HG02885 (cell line): ENCODE data around the gene FAS.

Experiments
- ATAC-seq: cut with Tn5 transposase; IDR thresholded peaks from one replicate; pipeline ENCODE4 v1.9.1; 2021; ENCODE audit warnings: mild to moderate bottlenecking; ENCODE audit not compliant: unreplicated experiment, poor library complexity

Gene FAS

DNA sequence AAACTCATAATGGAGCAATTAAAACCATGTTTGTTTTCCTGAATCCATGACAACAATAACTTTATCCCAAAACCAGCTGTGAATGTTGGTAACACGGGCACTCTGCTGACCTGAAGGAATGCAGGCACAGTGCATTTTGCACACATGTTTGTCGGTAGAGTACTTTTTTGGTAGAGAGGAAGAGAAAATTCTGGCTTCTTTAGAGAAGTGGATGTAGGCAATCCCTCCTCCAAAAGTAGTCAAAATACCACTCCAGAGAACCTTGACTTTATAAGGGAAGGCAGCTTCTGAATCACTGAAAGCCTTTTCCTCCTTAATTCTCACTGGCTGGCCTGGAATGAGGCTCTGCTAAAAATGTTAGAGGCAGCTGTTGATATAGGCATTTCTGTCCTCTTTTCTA lies 22.2 kb upstream of the FAS start:
- no peak for ATAC-seq

DNA sequence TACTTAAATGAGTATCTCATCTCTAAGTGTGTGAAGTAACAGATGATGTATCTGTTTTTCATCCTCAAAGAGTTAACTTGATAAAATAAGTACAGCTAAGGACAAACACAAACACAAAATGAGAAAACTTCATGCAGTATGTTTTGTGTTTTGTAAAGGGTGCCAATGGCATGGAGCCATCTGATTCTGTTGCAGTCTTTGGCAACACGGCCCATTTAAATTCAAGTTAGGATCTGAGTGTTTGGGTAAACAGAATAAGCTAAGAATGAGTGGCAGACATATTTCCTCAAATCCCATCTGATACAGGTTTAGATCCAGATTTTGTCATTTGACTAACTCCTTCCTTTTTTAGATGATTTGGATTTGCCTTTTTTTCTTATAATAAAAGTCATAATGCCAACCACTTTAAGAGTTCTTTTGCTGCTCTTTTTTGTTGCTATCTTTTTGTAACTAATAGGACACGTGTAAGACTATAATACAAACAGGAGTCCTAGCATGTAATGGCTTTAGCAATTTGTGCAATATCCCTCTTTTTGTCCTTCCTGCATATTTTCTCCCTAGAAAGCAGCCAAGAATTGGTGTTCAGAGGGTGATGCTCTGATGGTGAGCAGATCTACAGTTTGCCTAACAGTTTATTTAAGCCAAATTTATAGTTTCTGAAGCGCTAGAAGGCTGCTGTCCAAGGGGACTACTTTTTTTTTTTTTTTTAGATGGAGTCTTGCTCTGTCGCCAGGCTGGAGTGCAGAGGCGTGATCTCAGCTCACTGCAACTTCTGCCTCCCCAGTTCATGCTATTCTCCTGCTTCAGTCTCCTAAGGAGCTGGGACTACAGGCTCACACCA lies 19.2 kb upstream of the FAS start:
- ATAC-seq, result no peak

DNA sequence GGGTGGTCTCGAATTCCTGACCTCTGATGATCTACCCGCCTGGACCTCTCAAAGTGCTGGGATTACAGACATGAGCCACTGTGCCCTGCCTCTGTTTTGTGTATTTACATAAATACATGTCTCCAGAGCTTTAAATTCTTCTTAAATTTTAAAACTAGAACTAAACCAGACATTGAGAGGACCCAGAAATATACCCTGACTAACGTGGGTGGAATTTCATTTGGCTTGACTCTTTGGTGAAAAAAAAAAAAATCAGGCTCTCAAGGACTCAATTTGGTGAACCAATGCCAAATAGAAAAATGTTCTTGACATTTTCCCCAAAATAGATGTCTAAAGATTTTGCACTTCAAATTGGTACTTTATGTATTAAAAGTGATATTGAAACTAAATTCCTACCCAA lies 16.6 kb upstream of the FAS start:
- no peak for ATAC-seq

DNA sequence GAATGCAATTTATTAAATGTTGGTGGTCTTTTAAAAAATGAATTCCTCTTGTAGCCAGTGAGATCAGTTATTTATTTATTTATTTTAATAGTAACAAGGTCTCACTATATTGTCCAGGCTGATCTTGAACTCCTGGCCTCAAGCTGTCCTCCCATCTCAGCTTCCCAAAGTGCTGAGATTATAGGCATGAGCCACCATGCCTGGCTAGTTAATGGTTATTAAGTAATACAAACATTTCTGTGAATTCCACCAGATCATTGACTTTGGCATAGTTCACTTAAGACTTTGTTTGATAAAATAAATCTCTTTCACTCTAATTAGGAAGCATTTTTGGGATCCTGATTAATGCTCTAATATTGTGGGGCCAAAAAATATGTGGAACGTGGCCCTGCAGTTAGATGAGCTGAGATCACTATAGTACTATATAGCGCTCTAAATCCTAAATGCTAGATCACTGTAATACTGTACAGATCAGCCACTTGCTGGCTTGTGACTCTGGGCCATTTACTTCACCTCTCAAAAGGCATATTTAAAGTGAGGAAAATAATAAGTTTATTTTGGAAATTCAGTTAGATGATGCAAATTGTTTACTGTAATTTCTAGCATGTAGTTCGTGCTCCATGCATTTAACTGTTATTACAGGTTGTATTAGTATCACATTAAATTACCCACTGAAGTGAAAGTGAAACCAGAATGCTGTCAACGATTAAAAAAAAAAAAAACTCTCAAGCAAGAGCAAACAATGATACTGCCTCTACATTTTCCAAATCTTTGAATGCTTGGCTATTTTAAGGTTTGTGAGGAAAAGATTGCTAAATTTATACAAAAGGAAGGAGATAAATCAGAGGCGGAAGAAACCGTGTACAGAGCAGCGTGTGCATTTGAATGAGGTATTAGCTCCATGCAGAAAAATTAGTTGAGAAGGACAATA lies 15.9 kb upstream of the FAS start:
- ATAC-seq, result no peak

DNA sequence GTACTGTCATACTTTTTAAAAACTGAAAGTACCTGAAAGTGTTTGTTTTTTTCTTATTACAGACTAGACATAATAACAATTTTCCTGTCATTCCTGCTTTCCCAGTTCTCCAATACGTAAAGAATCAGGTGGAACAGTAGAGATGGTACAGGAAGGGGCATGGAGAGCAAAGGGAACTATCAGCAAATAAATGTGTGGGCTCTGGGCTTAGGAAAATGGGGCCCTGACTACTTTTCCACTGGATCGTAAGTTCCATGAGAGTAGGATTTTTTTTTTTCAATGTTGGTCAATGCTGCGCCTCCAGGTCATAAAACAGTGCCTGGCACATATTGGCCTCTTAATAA lies 15.2 kb upstream of the FAS start:
- no peak for ATAC-seq

DNA sequence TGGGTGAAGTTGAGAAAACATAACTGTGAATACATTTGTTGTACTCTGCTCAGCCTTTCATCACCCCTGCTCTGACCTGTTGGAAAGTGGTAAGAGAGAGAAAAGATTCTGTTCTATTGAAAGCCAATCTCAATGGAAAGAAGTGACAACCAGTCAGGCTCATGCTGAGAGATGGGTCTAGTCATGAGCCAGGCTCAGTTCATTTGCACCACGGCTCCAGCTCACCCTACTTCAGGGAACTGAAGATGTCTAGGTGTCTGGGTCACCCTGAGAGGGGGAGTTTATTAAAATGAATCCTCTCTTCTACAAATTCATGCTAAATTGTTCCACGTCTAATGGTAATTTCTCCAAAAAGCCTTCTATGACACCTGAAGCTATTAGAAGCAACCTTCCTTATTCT lies 12.1 kb upstream of the FAS start:
- ATAC-seq, result no peak

DNA sequence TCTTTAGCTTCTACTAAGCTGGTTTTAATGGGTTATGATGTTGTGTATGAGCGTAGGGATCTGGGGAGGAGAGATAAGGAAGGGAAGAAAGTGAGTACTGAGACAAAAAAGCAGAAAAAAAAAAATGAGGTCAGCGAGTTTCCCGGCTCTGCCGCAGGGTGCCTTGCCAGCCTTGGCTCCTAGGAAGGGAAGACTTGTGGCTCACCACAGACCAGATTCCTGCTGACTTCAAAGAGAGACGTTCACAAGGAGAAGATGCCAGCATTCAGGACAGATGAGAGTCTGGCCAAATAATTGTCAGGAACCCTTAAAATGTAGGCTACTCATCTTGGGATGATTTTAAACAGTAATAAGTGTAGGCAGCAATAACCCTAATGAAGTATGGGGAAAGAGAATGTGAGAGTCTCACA lies 11.4 kb upstream of the FAS start:
- no peak for ATAC-seq

DNA sequence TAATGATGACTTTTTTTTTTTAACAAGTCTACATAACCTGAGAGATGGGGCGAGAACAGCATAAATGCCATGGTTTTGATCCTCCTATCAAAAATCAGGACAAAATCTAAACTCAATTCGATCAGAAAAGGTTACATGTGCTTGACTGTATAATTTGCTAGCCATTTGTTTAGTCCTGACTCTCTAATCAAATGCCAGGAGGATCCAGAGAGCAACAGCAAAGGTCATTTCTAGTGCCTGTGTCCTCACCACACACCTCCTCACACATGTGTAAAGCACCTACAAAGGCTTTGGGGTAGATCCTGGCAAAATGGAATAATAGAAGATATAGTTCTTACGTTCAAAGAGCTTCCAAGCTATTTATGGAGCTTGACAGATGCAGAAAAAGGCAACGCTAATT lies 11.0 kb upstream of the FAS start:
- ATAC-seq, result no peak

DNA sequence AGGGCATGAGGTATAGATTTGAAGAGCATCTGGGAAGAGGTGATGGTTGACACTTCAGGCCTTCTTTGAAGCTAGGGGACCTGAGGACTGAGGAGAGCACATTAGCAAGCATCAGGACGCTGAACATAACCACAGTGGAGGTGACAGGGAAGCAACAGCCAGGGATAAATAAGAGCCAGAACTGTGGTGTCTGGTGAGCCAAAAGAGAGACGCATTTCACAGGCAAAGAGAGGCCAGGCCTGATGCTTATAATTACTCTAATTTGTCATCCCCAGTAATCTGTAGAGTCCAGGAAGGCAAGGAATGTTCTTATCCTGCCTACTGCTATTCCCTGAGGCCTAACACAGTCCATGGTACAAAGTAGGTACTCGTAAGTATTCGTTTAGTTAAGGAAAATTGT lies 10.4 kb upstream of the FAS start:
- no peak for ATAC-seq

DNA sequence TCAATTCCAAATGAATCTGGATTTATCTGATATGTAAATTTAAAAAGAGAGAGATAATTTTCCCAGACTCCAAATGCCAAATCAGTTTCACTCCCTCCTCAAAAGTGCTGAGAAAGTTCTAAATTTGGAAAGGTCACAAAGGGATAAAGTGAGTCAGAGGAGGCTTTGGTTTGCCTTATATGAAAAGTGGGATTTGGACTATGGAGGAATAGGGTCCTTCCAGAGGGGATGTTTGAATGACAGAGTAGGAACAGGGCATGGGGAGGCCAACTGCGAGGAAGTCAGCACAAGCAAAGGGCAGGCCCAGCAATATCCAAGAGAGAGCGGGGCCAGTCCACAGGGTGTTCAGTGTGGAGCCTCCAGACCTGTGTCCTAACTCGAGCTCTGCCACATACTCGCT lies 9.8 kb upstream of the FAS start:
- no peak for ATAC-seq

DNA sequence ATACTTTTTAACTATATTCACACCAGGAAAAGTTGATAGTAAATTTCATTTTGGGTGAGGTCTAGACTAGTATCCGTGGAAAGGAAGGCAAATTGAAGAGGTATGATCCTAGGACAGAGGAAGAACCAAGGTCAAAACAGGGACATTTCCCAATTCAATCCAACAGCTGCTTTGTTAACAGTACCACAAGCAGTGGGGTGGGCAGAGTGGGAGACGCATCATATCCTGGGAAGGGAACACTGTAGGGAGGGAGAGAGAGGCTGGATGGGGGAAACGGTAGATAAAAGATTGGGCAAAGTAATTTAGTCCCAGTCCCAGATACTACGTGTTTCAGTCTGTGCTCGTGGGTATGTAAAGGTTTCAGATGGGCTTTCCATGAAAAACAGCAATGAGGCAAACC lies 9.2 kb upstream of the FAS start:
- no peak for ATAC-seq

DNA sequence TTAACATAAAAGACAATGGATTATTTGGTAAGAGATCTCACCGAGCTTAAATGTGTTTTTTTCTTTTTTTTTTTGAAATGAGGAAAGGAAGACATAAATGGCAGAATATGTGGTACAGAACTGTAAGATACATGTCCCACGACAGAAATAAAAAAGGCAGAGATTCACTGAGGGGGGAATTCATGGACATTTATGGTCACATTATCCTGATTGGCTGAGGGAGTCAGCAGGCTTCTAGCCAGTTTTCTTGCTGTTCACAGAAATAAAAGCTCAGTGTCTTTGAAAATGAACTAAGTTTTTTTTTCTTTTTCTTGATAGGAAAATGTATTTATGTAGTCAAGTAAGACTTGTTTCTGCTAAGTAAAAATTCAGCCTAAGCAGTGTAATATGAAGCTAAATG lies 8.2 kb upstream of the FAS start:
- no peak for ATAC-seq

DNA sequence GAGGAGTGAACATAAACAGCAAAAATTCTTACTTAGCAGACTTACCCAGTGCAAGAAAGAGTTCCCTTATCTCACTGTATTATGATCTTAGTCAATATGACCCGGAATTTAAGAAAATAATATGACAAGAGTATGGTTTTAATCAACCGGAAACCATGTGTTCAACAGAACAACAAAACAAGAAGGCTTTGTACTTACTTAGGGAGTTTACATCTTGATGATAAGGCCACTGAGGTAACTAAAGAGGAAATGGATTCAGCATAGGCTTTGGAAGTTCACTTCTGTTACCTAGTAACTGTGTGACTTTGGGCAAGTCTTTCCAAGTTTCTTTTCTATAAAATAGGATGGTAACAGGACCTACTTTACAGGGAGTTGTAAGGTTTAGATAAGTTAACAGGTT lies 7.4 kb upstream of the FAS start:
- no peak for ATAC-seq

DNA sequence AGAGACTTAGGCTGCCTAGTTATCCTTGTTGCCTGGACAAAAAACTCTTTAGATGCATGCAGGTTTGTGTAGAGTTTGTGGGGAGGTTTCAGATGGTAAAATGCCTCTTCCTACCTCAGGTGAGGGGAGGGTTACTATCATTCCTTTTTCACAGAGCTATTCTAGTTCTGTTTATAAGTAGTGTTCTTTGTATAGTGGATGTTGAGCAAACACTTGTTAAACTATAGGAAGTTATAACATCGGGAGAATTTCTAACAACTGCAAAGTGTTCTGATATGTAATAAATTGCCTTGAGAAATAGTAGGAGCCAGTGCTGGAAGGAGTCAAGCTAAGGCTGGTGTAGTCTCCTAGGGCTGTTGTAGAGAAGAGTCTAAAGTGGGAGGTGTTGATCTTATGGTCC lies 6.7 kb upstream of the FAS start:
- ATAC-seq, result no peak

DNA sequence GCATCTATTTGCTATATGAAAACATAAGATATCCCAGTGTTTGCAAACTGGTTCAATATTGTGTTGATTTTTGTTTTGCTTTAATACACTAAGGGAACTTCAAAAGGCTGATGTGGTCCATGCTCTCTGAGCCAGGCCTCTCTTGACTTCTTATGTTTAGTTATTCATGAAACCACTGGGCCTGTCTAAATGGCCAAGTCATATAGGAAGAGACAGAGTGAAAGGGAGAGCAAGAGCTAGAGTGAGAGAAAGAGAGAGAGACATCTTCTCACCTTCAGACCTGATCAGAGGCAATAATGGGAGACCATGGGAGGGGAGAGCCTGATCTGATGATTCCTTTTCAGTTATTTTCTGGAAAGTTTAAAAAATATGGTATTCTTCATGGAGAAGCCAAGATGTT lies 6.1 kb upstream of the FAS start:
- no peak for ATAC-seq

DNA sequence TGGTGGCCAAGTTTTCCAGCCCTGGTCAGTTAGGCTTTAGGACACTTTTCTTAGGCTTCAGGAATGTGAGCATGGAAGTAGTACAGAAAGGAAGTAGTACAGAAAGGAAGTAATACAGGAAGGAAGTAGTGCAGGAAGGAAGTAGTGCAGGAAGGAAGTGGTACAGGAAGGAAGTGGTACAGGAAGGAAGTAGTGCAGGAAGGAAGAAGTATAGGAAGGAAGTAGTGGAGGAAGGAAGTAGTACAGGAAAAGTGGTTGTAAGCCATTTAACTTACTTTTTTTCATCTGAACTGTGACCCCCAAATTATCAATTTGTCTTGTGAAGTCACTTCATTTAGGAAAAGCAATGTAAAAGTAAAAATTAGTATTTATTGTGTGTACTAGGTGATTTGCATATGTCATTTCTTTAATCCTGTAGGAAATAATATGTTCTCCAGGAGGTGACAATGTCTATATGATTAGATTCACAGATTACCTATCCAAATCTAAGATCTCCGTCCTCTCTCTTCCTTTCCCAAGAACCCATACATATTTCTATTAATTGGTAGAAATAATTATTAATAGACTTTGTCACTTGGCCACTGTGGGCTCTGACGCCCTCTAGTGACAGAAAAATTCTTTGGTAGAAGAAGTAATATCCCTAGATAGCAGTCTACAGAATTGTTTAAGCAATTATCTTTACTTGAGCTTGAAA lies 3.9 kb upstream of the FAS start:
- no peak for ATAC-seq

DNA sequence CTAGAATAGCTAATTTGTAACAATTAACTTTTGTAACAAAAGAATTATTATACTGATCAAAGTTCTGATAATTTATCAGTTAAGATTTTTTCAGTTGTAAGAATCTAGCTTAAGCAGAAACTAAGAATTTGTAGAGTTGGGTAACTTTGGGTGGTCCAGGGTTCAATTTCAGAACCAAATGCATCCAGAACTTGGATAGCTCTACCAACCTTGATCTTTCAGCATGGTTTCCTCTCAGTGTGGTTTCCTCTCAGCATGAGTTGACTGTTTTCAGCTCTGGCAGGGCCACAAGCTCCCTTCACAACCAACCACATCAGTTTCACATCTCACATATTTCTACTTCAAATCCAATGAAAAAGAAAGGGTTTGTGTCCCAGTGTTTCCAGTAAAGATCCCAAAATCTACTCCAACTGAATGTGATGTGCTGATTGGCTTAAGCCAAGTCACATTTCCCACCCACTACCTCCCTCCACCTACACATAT lies 3.3 kb upstream of the FAS start:
- no peak for ATAC-seq

DNA sequence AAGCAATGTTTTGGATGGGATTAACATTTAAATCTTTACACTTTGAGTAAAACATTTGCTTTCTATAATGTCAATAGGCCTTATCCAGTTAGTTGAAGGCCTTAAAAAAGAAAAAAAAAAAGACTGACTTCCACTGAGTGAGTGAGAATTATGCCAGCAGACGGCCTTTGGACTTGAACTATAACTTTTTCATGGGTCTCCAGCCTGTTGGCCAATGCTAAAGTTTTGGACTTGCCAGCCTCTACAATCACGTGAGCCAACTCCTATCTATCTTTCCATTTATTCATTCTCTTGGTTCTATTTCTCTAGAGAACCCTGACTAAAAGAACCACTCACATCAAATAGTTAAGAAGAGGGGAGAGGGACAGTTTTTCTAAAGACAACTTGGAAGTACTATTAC lies 2.8 kb upstream of the FAS start:
- no peak for ATAC-seq

DNA sequence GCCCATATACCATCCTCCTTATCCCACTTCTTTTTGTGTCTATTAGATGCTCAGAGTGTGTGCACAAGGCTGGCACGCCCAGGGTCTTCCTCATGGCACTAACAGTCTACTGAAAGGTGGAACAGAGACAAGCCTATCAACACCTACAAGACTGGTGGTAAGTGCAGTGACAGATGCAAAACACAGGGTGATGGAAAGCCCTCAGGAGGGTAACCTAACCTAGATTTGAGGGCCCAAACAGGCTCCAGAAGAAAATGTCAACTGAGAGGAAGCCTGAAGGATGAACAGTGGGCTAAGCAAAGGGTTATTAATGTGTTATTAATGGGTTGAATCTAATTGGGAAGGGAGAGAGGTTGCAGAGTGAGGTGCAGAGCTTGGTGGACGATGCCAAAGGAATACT lies 1.2 kb upstream of the FAS start:
- ATAC-seq, result no peak

DNA sequence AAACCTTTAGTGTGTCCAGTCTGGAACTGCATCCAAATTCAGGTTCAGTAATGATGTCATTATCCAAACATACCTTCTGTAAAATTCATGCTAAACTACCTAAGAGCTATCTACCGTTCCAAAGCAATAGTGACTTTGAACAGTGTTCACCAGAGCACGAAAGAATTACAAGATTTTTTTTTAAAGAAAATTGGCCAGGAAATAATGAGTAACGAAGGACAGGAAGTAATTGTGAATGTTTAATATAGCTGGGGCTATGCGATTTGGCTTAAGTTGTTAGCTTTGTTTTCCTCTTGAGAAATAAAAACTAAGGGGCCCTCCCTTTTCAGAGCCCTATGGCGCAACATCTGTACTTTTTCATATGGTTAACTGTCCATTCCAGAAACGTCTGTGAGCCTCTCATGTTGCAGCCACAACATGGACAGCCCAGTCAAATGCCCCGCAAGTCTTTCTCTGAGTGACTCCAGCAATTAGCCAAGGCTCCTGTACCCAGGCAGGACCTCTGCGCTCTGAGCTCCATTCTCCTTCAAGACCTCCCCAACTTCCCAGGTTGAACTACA lies 694 bp upstream of the FAS start:
- no peak for ATAC-seq
